Suprapubic skin (tissue), 3 donors: Measurements from ENCODE around the gene PSMB8.

Source experiments
- EP300 ChIP-seq: sonication (generic); formaldehyde crosslinking; IDR thresholded peaks from one replicate; pipeline ENCODE4 v1.6.1; 2017; ENCODE audit warnings: antibody characterized with exemption
- TF ChIP-seq, protein P1 (sequence below), 2 donors: fragments of 200-600 bp in 1 of 2; fragments of 450-650 bp in 1 of 2; sonication (generic) in 1 of 2; IDR thresholded peaks; one replicate each; pipeline ENCODE4 v1.5.1; 2016 to 2019; ENCODE audit warnings: antibody characterized with exemption in 2 of 2, mild to moderate bottlenecking in 1 of 2, moderate library complexity in 1 of 2

DNA sequence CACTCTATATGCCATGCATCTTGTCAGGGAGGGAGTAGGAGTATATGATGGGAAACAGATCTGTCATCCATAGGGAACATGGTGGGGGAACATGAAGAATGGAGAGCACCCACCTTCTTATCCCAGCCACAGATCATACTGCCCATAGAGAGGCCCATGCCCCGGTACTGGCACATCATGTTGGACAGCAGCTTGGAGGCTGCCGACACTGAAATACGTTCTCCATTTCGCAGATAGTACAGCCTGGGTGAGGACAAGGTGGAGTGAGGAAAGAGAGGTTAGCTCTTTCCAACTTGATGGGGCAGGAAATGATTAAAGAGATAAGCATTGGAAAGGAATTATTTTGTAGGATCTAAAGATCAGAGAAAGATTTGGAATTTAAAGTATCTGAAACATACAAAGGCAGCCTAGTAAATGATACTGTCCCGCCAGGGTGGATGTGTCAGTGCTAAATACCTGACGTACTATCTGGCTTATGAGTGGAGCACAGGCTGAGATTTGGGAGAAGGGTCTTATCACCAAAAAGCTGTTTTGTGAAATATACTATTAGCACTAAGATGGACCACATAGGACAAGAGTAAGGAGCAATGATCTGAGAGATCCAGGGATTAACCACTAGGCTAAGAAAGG is 1.7 kb downstream of the PSMB8 start:
- TF ChIP-seq, protein P1, sequence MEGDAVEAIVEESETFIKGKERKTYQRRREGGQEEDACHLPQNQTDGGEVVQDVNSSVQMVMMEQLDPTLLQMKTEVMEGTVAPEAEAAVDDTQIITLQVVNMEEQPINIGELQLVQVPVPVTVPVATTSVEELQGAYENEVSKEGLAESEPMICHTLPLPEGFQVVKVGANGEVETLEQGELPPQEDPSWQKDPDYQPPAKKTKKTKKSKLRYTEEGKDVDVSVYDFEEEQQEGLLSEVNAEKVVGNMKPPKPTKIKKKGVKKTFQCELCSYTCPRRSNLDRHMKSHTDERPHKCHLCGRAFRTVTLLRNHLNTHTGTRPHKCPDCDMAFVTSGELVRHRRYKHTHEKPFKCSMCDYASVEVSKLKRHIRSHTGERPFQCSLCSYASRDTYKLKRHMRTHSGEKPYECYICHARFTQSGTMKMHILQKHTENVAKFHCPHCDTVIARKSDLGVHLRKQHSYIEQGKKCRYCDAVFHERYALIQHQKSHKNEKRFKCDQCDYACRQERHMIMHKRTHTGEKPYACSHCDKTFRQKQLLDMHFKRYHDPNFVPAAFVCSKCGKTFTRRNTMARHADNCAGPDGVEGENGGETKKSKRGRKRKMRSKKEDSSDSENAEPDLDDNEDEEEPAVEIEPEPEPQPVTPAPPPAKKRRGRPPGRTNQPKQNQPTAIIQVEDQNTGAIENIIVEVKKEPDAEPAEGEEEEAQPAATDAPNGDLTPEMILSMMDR (IDR thresholded peaks at IDR 0.05), result no peak
- no peak for TF ChIP-seq EP300
